HepG2 (cell line): ENCODE measurements around the gene PTAFR. TPM values are rescaled to one million over a fixed set of nuclear protein-coding genes. Genes with fewer than 3 reads are reported as not detected.

Source experiments
- ATAC-seq: fragments of 200-7000 bp; cut with Tn5 transposase; 3 replicates; pipeline ENCODE4 v1.9.1; 2020; ENCODE audit warnings: mild to moderate bottlenecking, moderate library complexity
- BruUV-seq: library from RNA; stranded (reverse); fragments of 400-500 nt; replicated peaks from 2 replicates; lab custom pipeline; 2021; lab: Mats Ljungman, UMichigan
- CTCF ChIA-PET: fragments of 300-600 bp; formaldehyde crosslinking; extraction: SDS; loops from one replicate; lab custom pipeline; 2021; ENCODE audit warnings: low total read pairs, inconsistent platforms, low intra/inter-chr PET ratio; lab: Yijun Ruan, JAX
- POLR2A ChIA-PET: fragments of 350-600 bp; sonication (Branson Sonifier 250); formaldehyde crosslinking; loops from one replicate; lab custom pipeline; 2020; ENCODE audit warnings: antibody characterized with exemption, inconsistent platforms; lab: Yijun Ruan, JAX
- DNase-seq: peaks from one replicate; pipeline ENCODE4 v3.0.0-alpha.2; 2015; ENCODE audit warnings: low spot score
- FAIRE-seq: peaks from 3 replicates; lab custom pipeline; 2011; peaks lifted over from hg19 to GRCh38; lab: Jason Lieb, UNC
- H2AFZ ChIP-seq: one replicate; pipeline ENCODE4 v1.6.1; 2011; ENCODE audit warnings: low read length, inconsistent platforms
- H3K27ac ChIP-seq: fragments of 300-600 bp; 3 replicates; pipeline ENCODE4 v1.8.0; 2011; ENCODE audit warnings: mixed run types, mild to moderate bottlenecking, mixed read lengths, low read length, inconsistent platforms; ENCODE audit not compliant: insufficient read depth; ENCODE audit errors: extremely low read length
- H3K27me3 ChIP-seq, 2 experiments: fragments of 200-600 bp in 1 of 2; 2 replicates in 1 of 2; 3 replicates in 1 of 2; pipeline versions ENCODE4 v1.6.0 to v1.8.0; 2011; ENCODE audit warnings: low read length in 2 of 2, mild to moderate bottlenecking in 2 of 2, moderate library complexity in 2 of 2, inconsistent platforms in 1 of 2; ENCODE audit not compliant: insufficient read depth in 2 of 2, control insufficient read depth in 1 of 2
- H3K36me3 ChIP-seq, 2 experiments: fragments of 200-600 bp in 1 of 2; replicated peaks in 1 of 2; 2 replicates in 1 of 2; 3 replicates in 1 of 2; pipeline versions ENCODE4 v1.5.1 to v1.8.0; 2011; ENCODE audit warnings: low read length in 2 of 2, inconsistent platforms in 1 of 2; ENCODE audit not compliant: insufficient read depth in 2 of 2, control insufficient read depth in 1 of 2
- H3K4me1 ChIP-seq: 2 replicates; pipeline ENCODE4 v1.5.1; 2012; ENCODE audit warnings: low read length, inconsistent platforms; ENCODE audit not compliant: insufficient read depth
- H3K4me2 ChIP-seq: 2 replicates; pipeline ENCODE4 v1.6.0; 2011; ENCODE audit warnings: low read depth, low read length, inconsistent platforms
- H3K4me3 ChIP-seq, 3 experiments: fragments of 200-600 bp in 1 of 3; sonication (generic), shearing (Covaris generic) in 1 of 3; replicated peaks in 1 of 3; 2 replicates each; pipeline ENCODE4 v1.5.1; 2011 to 2016; ENCODE audit warnings: low read length in 3 of 3, inconsistent platforms in 2 of 3, low read depth in 2 of 3, mild to moderate bottlenecking in 2 of 3, control low read depth in 1 of 3, mixed read lengths in 1 of 3; ENCODE audit not compliant: insufficient read depth in 1 of 3
- H3K79me2 ChIP-seq: one replicate; pipeline ENCODE4 v1.6.1; 2011; ENCODE audit warnings: low read length, inconsistent platforms; ENCODE audit not compliant: insufficient read depth
- H3K9ac ChIP-seq: 2 replicates; pipeline ENCODE4 v1.6.0; 2011; ENCODE audit warnings: mild to moderate bottlenecking, low read depth, low read length, inconsistent platforms; ENCODE audit not compliant: insufficient read depth
- H3K9me3 ChIP-seq: 2 replicates; pipeline ENCODE4 v1.5.1; 2012; ENCODE audit warnings: mild to moderate bottlenecking, low read length
- H4K20me1 ChIP-seq: 2 replicates; pipeline ENCODE4 v1.6.0; 2011; ENCODE audit warnings: inconsistent platforms, mild to moderate bottlenecking, low read length, moderate library complexity; ENCODE audit not compliant: insufficient read depth
- CENPBD1 ChIP-seq: sonication (generic); formaldehyde crosslinking; IDR thresholded peaks from 2 replicates; pipeline ENCODE4 v1.8.0; 2022; ENCODE audit warnings: missing genetic modification reagents, low read depth, mild to moderate bottlenecking, borderline replicate concordance
- DPF2 ChIP-seq: sonication (generic); formaldehyde crosslinking; IDR thresholded peaks from 2 replicates; pipeline ENCODE4 v1.4.0; 2020; ENCODE audit warnings: mild to moderate bottlenecking, low read depth, missing genetic modification reagents, borderline replicate concordance
- NCOA2 ChIP-seq: sonication (generic); formaldehyde crosslinking; IDR thresholded peaks from 2 replicates; pipeline ENCODE4 v1.8.0; 2022; ENCODE audit warnings: inconsistent platforms
- NFKB2 ChIP-seq: sonication (generic); formaldehyde crosslinking; IDR thresholded peaks from 2 replicates; pipeline ENCODE4 v1.4.0; 2020; ENCODE audit warnings: missing genetic modification reagents, borderline replicate concordance
- POLR2AphosphoS2 ChIP-seq: IDR thresholded peaks from 2 replicates; pipeline ENCODE4 v1.6.1; 2011; ENCODE audit warnings: low read depth, low read length, improper control_type of control experiment
- RAD51 ChIP-seq: fragments of 450-650 bp; IDR thresholded peaks from 2 replicates; pipeline ENCODE4 v1.6.1; 2016; ENCODE audit warnings: borderline replicate concordance
- RBFOX2 ChIP-seq: fragments of 200-400 bp; formaldehyde crosslinking; IDR thresholded peaks from 2 replicates; pipeline ENCODE4 v1.6.1; 2017; ENCODE audit warnings: low read depth, mild to moderate bottlenecking, low read length
- TAF1 ChIP-seq: sonication (generic); formaldehyde crosslinking; IDR thresholded peaks from 2 replicates; pipeline ENCODE4 v1.4.0; 2020; ENCODE audit warnings: missing genetic modification reagents
- TOPORS ChIP-seq: sonication (generic); formaldehyde crosslinking; IDR thresholded peaks from 2 replicates; pipeline ENCODE4 v1.8.0; 2023; ENCODE audit warnings: mild to moderate bottlenecking, missing genetic modification reagents
- YEATS2 ChIP-seq: sonication (generic); formaldehyde crosslinking; IDR thresholded peaks from 2 replicates; pipeline ENCODE4 v1.4.0; 2020; ENCODE audit warnings: missing genetic modification reagents, borderline replicate concordance
- ZBTB21 ChIP-seq: sonication (generic); formaldehyde crosslinking; IDR thresholded peaks from 2 replicates; pipeline ENCODE4 v1.4.0; 2020; ENCODE audit warnings: missing genetic modification reagents
- ZBTB40 ChIP-seq, 2 experiments: fragments of 450-650 bp in 1 of 2; sonication (generic) in 1 of 2; formaldehyde crosslinking in 1 of 2; IDR thresholded peaks; 2 replicates each; pipeline versions ENCODE4 v1.6.1 to v1.8.0; 2016 to 2022; ENCODE audit warnings: antibody characterized with exemption in 1 of 2, mild to moderate bottlenecking in 1 of 2, missing genetic modification reagents in 1 of 2
- ZBTB43 ChIP-seq: sonication (generic); formaldehyde crosslinking; conservative IDR thresholded peaks from 2 replicates; pipeline ENCODE4 v1.4.0; 2020; ENCODE audit warnings: missing genetic modification reagents
- ZNF691 ChIP-seq: sonication (generic); formaldehyde crosslinking; IDR thresholded peaks from 2 replicates; pipeline ENCODE4 v1.4.0; 2020; ENCODE audit warnings: missing genetic modification reagents, low read depth, mild to moderate bottlenecking, borderline replicate concordance
- WGBS: methylation state at CpG from one replicate; pipeline ENCODE4 v1.1.6; 2017; ENCODE audit warnings: low lambda C conversion rate; 5-methylcytosine and 5-hydroxymethylcytosine counted together
- in situ Hi-C: cut with HindIII; loops from 2 replicates; pipeline ENCODE4 v1.10.0; 2017; ENCODE audit warnings: low pct_unique_long_range_greater_than_20kb; ENCODE audit not compliant: extremely low pct_ligation_motif_present
- intact Hi-C: fragments of 100-400 bp; cut with micrococcal nuclease; formaldehyde crosslinking; loops from one replicate; pipeline ENCODE4 v1.10.0; 2022; ENCODE audit not compliant: unreplicated experiment
- polyA plus RNA-seq, 8 experiments: library from polyadenylated mRNA; depleted of rRNA in 3 of 8; stranded (reverse) in 7 of 8; unstranded in 1 of 8; fragments of >200 nt; fragmentation: Illumina TruSeq in 4 of 8; extraction: Trizol in 4 of 8; gene quantifications; 2 replicates each; pipeline versions ENCODE4 v1.2.1 to v1.2.3, GENCODE V29; 2011 to 2016; ENCODE audit warnings: low read depth in 4 of 8, missing spikeins in 1 of 8, mixed read lengths in 1 of 8; ENCODE audit not compliant: insufficient read depth in 1 of 8
- total RNA-seq, 5 experiments: library from RNA; depleted of rRNA; stranded (reverse); fragments of >200 nt; fragmentation: Illumina TruSeq; extraction: Trizol; gene quantifications; 2 replicates each; pipeline ENCODE4 v1.2.3, GENCODE V29; 2016; ENCODE audit warnings: low read depth in 1 of 5

Gene PTAFR
- total and polyA plus RNA-seq, 2 of the 13 experiments (the other 11 are each of a cell fraction or from before 2014, with no cell fraction given), result 0.27 to 24.0 TPM

GRCh38 chr1:28159243-28159642 lies 17.2 kb downstream of the PTAFR start:
- intact Hi-C loops, result no loop called here
- ATAC-seq, result no peak
- no peaks in the 10 kb centered on the region for H4K20me1 ChIP-seq
- TF ChIP-seq RBFOX2 (no peak), TAF1 (no peak), TOPORS (CRISPR knock-in tag) (no peak), ZBTB43 (no peak), CENPBD1 (CRISPR knock-in tag) (no peak), ZBTB21 (CRISPR knock-in tag) (no peak), ZNF691 (CRISPR knock-in tag) (no peak), ZBTB40 (IDR thresholded peaks at IDR 0.05) (no peak), ZBTB40 (CRISPR knock-in tag; IDR thresholded peaks at IDR 0.05) (no peak), RAD51 (peak; percentile 74), POLR2AphosphoS2 (no peak), NFKB2 (CRISPR knock-in tag) (no peak), YEATS2 (0 out of 2 replicates have a peak, but pooled peaks have one; percentile 45), NCOA2 (no peak), DPF2 (CRISPR knock-in tag) (no peak)

More at GRCh38 chr1:28159243-28159642, 17.2 kb downstream of the PTAFR start:
- no peak overlapping the region for H3K4me3 ChIP-seq
- no peaks in the 10 kb centered on the region for H3K9me3 ChIP-seq
- H3K27me3 ChIP-seq, result 0 out of 5 replicates have a peak, but pooled peaks cover 0 to 3% of the 10 kb centered on the region in 2 experiments
- ChIA-PET CTCF (no interaction called here), POLR2A (no interaction called here)
- no peak overlapping the region for H3K27ac ChIP-seq
- H3K4me2 ChIP-seq, result no peak overlapping the region; the same call in 1 of the 2 replicates
- FAIRE-seq (no peak), DNase-seq (peak; percentile 30)
- in situ Hi-C loops, result no loop called here
- H3K36me3 ChIP-seq, result no peaks in the 10 kb centered on the region
- BruUV-seq, result no TSS peak
- WGBS, result 38% methylated on average over 4 of the region's 4 CpGs
- peaks cover 27% of the 10 kb centered on the region for H3K4me1 ChIP-seq
- no peak overlapping the region for H3K9ac ChIP-seq
- no peak overlapping the region for H2AFZ ChIP-seq
- no peaks in the 10 kb centered on the region for H3K79me2 ChIP-seq
